ENCODE results near the gene DGUOK.

The DGUOK gene

GRCh38 chr2:73999881-74000597, 73.4 kb downstream of the DGUOK start:
- DNase-seq (ENCODE audit: low read depth): no peak

GRCh38 chr2:74000666-74001065, 74.0 kb downstream of the DGUOK start:
- no peak for DNase-seq (ENCODE audit: low read depth)

GRCh38 chr2:74001121-74001520, 74.4 kb downstream of the DGUOK start:
- no peak for DNase-seq (ENCODE audit: low read depth)

DNA sequence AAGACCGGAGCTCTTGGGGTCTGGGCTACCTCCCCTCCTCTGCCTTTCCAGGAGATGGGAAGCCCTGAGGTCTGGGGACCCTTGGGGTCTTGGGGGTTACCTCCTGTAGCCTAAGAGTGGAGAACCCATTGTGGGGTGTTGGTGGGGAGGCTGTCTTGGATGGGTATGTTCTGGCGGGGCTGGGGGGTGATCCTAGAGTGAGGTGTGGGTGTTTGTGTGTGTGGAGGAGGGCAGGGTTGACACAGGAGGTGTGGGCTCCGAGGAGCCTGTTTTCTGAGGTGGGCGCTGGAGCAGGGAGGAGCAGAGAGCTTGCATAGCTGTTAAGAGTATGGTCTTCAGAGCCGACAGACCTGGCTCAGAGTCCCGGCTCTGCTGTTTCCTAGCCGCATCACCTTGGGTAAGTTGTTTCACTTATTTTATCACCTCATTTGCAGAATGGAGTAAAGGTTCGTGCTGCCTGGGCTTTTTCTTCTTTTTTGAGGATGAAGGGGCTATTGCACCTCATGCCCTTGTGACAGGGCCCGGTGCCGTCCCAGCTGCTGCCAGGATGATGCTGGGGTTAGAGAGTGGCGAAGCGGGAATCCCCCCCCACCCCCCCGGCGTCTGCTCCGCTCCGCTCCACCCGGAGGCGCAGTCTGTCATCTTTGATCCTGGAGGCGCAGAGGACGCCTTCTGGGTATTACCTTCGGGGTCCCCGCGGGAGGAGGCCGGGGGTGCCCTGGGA, 75.3 kb downstream of the DGUOK start:
- DNase-seq (ENCODE audit: low read depth): no peak

- DNase-seq (ENCODE audit: low read depth): no peak
Measured at GRCh38 chr2:74002505-74003421, 76.1 kb downstream of the DGUOK start.

- no peak for DNase-seq (ENCODE audit: low read depth)
Measured at GRCh38 chr2:74003494-74004211, 77.0 kb downstream of the DGUOK start.

DNA sequence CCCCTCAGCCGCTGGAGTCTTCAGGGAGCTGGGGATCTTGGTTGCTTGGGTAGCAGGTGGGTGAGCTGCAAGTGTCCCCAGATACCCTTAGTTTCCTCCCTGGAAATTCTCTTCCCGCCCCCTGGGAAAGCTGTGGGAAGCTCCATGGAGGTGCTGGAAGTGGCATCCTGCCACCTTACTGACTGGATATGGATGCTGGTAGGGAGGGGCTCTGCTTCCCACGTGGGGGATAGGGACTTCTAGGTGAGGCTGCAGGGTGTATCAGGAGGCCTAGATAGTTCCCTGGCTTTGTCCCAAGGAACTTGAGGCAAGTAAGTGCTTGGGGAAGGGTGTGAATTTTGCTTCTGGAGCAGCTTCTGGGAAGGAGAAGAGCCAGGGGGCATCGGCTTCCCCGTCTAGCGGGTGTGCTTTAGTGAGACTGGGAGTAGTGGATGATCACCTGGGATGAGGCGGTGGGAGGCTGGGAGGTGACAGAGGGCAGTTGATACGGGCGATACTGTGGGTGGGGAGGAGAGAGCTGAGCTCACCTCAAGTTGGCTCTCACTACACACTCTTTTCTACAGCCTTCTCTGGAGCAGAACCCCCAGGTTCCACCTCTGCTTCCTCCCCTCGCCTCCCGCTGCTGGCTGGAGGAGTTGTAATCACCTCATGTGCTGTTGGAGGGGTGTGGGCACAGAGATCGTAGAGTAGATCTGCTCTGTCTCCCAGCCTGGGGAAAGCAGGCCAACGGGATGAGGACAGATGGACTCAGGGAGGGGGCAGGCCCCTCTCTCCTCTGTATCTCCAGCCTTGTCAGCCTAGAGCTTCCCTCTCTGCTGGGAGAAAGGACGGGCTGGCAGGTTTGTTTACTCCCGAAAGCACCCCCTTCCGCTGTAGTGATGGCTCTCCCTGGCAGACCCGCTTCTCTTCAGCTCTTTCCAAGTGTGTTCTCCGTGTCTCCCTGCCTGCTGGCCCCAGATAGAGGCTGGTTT, 77.8 kb downstream of the DGUOK start:
- DNase-seq (ENCODE audit: low read depth): no peak

DNA sequence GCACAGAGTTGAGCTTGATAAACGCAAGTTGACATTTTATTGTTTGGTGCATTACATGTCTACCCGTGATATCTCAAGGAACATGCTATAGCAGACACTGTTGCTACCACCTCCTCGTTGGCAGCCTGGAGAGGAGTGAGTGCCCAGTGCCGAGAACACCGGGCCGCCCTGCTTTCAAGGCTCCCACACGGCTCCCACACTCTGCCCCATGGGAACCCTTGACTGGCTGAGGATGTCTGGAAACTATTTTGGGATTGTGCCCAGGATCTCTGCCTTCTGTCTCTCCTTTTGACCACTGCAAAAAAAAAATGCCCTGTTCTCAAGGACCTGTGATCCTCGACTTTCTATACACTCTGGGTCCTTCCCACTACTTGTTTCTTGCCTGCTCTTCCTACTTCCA, 79.1 kb downstream of the DGUOK start:
- DNase-seq (ENCODE audit: low read depth): no peak

DNA sequence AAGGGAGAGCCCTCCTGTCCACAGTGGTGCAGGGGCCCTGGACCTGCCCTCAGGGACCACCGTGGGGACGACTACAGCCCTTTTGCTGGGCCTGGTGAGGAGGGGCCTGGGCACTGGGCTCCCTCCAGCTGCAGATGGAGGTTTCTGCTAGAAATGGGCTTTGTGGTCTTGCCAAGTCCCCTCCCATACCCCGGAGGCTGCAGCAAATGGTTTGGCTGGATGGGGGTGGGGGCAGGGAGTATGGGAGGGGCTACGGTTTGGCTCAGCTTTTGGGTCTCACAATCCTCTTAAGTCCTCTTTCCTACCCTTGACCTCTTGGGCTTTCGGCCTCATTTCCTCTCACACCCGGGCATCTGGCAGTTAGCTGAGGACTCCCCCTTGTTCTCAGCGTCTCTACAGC, 79.8 kb downstream of the DGUOK start:
- DNase-seq (ENCODE audit: low read depth): no peak

DNA sequence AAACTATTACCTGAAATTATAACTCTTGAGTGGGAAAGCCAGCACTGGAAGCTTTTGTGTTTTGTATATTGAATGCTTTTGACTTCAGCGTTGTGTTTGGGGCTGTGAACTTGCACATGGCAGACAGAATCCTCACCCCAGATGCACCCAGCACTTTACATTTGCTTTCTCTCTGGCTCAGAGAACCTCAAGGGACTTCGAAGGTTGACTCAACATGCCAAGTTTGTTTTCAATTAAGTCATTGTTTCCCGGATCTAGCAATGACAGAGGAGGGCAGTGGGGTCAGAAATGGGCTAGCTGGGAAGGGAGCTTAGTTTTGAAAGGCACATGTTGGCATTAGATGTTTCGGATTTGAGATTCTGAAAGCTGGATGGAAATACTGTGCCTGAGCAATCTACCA, 80.4 kb downstream of the DGUOK start:
- DNase-seq (ENCODE audit: low read depth): no peak

GRCh38 chr2:74007711-74008110, 81.0 kb downstream of the DGUOK start:
- no peak for DNase-seq (ENCODE audit: low read depth)

Measured in stimulated activated CD8-positive, alpha-beta memory T cell treated with anti-CD3 and anti-CD28 coated beads, Interleukin-7, amount 100 ng/mL, for 24 hours (primary cell).